ENCODE data around the gene IWS1. TPM values are rescaled to one million over a fixed set of nuclear protein-coding genes. Genes with fewer than 3 reads are reported as not detected.

IWS1 gene
- total RNA-seq, 1 experiment from 2014 or later: 46.6 TPM

DNA sequence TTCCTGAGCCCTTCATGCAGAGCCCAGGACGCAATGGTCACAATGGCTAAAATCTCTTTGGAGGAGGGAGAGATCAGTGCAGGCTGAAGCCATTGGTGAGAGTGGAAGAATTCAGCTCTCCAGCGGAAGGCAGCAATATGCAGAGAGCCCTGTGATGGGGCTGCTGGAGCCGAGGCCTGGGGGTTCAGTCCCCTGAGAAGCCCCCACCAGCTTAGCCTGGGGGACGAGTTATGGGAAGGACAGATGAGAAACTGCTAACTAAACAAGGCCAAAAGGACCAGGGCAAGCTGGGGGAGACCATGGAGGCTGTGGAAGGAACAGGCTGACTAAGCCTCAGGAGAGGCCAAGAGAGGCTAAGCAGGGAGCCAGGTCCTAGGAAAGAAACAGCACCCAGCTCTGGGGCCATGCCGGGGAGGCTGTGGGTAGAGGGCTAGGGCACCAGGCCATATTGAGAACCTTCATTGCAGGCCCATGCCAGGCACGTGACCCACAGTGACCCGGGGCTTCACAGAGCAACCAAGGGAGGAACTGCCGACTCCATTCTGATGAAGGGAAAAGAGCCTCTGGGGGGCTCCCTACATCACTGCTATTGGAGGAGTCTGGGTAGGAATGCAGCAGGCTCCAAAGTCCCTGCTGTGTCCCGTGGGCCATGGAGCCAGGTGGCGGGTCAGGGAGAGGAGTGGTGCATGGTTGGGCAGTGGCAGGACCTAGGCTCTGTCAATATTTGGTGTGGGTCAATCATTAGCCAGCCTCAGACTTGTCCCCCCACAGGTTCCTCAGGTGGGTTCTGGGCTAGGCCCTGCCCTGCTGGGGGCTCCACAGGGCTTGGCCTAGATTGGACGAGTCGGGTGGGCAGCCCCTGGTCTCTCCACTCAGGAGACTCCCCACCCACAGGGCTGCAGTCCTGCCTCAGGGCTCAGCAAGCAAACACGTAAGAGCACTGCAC is 88.2 kb downstream of the IWS1 start:
- TF ChIP-seq, protein P1, sequence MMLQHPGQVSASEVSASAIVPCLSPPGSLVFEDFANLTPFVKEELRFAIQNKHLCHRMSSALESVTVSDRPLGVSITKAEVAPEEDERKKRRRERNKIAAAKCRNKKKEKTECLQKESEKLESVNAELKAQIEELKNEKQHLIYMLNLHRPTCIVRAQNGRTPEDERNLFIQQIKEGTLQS (IDR thresholded peaks at IDR 0.05): no peak
- no peak for TF ChIP-seq FOSL1 (IDR thresholded peaks at IDR 0.05; ENCODE audit: low read depth)
- TF ChIP-seq TCF7L2 (IDR thresholded peaks at IDR 0.05; ENCODE audit: borderline replicate concordance, extremely low read depth, insufficient read depth, insufficient read length): no peak
- TF ChIP-seq CEBPB (IDR thresholded peaks at IDR 0.05; ENCODE audit: low read depth): no peak
- TF ChIP-seq EZH2phosphoT487 (IDR thresholded peaks at IDR 0.05; ENCODE audit: borderline replicate concordance): no peak
- no peak for TF ChIP-seq POLR2AphosphoS5 (IDR thresholded peaks at IDR 0.05; ENCODE audit: low read depth, low read length)
- no peak for TF ChIP-seq RAD21 (IDR thresholded peaks at IDR 0.05; ENCODE audit: low read depth)
- RAD21 ChIA-PET (ENCODE audit: low non-redundant PET in 1 of 2, low total read pairs in 2 of 2, uncharacterized antibody in 2 of 2, unreplicated experiment in 2 of 2): no interaction called here
- Histone ChIP-seq H3K79me2 (ENCODE audit: insufficient read depth, low read length) (no peaks in the 10 kb centered on the region), H3K9me2 (ENCODE audit: insufficient read depth) (no peaks in the 10 kb centered on the region), H3K4me3 (replicated peaks in 1 of 2; ENCODE audit: low read depth in 1 of 2, low read length in 2 of 2) (no peak overlapping the region), H3K9ac (ENCODE audit: low read length) (no peak overlapping the region), H4K20me1 (ENCODE audit: insufficient read depth) (no peaks in the 10 kb centered on the region), H3K4me2 (ENCODE audit: low read length) (no peak overlapping the region), H3K4me1 (ENCODE audit: control insufficient read depth in 1 of 2, insufficient read depth in 2 of 2, low read length in 2 of 2) (no peaks in the 10 kb centered on the region), H2AFZ (ENCODE audit: low read depth, low read length, poor library complexity, severe bottlenecking) (no peak overlapping the region), H3K27ac (ENCODE audit: low read depth, low read length) (no peak overlapping the region), H3K9me3 (ENCODE audit: control insufficient read depth in 1 of 2, insufficient read depth in 1 of 2, low read depth in 1 of 2, low read length in 2 of 2) (no peaks in the 10 kb centered on the region), H3K36me3 (ENCODE audit: control insufficient read depth in 1 of 2, insufficient read depth in 2 of 2, low read length in 2 of 2) (no peaks in the 10 kb centered on the region), H3K27me3 (ENCODE audit: insufficient read depth, low read length) (no peaks in the 10 kb centered on the region)
- POLR2A ChIA-PET: no interaction called here
- no peak for ATAC-seq
- CTCF ChIA-PET: no interaction called here
- BruUV-seq (replicated peaks): no TSS peak
- DNase-seq (ENCODE audit: low read depth, low spot score): no peak
- intact Hi-C loops (cut with micrococcal nuclease): no loop called here

DNA sequence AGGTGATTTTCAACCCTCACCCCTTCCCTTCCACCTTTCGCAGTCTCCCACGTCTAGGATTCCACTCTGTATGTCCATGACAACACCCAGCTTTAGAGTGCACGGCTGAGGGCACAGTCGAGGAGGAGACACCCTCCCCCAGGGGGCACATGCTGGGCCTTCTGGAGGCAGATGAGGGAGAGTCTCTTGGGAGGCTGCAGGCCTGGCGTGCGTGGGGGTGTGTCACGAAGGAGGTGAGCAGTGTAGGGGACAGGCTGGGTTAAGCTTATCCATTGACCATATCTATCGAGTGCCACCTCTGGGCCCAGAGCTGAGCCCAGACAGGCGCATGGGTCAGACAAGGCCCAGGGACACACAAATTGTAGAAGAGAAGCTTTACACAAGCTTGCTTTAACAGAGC is 89.2 kb downstream of the IWS1 start:
- Histone ChIP-seq H3K4me3 (replicated peaks in 1 of 2; ENCODE audit: low read depth in 1 of 2, low read length in 2 of 2) (no peak overlapping the region), H3K9me3 (ENCODE audit: control insufficient read depth in 1 of 2, insufficient read depth in 1 of 2, low read depth in 1 of 2, low read length in 2 of 2) (no peaks in the 10 kb centered on the region), H3K27me3 (ENCODE audit: insufficient read depth, low read length) (no peaks in the 10 kb centered on the region), H3K27ac (ENCODE audit: low read depth, low read length) (no peak overlapping the region), H3K4me1 (ENCODE audit: control insufficient read depth in 1 of 2, insufficient read depth in 2 of 2, low read length in 2 of 2) (no peaks in the 10 kb centered on the region), H3K36me3 (ENCODE audit: control insufficient read depth in 1 of 2, insufficient read depth in 2 of 2, low read length in 2 of 2) (no peaks in the 10 kb centered on the region), H2AFZ (ENCODE audit: low read depth, low read length, poor library complexity, severe bottlenecking) (no peak overlapping the region), H3K9me2 (ENCODE audit: insufficient read depth) (no peaks in the 10 kb centered on the region), H3K9ac (ENCODE audit: low read length) (no peak overlapping the region), H3K4me2 (ENCODE audit: low read length) (no peak overlapping the region), H4K20me1 (ENCODE audit: insufficient read depth) (no peaks in the 10 kb centered on the region), H3K79me2 (ENCODE audit: insufficient read depth, low read length) (no peaks in the 10 kb centered on the region)
- ChIA-PET POLR2A (no interaction called here), RAD21 (ENCODE audit: low non-redundant PET in 1 of 2, low total read pairs in 2 of 2, uncharacterized antibody in 2 of 2, unreplicated experiment in 2 of 2) (no interaction called here), CTCF (no interaction called here)
- no TSS peak for BruUV-seq (replicated peaks)
- DNase-seq (ENCODE audit: low read depth, low spot score) (no peak), ATAC-seq (no peak)
- intact Hi-C loops (cut with micrococcal nuclease): no loop called here
- TF ChIP-seq FOSL1 (IDR thresholded peaks at IDR 0.05; ENCODE audit: low read depth): no peak
- no peak for TF ChIP-seq EZH2phosphoT487 (IDR thresholded peaks at IDR 0.05; ENCODE audit: borderline replicate concordance)
- no peak for TF ChIP-seq ZFX (IDR thresholded peaks at IDR 0.05)
- TF ChIP-seq ELF1 (IDR thresholded peaks at IDR 0.05; ENCODE audit: borderline replicate concordance, low read depth): no peak
- TF ChIP-seq SIN3A (IDR thresholded peaks at IDR 0.05; ENCODE audit: low read depth): no peak
- TF ChIP-seq, protein P2, sequence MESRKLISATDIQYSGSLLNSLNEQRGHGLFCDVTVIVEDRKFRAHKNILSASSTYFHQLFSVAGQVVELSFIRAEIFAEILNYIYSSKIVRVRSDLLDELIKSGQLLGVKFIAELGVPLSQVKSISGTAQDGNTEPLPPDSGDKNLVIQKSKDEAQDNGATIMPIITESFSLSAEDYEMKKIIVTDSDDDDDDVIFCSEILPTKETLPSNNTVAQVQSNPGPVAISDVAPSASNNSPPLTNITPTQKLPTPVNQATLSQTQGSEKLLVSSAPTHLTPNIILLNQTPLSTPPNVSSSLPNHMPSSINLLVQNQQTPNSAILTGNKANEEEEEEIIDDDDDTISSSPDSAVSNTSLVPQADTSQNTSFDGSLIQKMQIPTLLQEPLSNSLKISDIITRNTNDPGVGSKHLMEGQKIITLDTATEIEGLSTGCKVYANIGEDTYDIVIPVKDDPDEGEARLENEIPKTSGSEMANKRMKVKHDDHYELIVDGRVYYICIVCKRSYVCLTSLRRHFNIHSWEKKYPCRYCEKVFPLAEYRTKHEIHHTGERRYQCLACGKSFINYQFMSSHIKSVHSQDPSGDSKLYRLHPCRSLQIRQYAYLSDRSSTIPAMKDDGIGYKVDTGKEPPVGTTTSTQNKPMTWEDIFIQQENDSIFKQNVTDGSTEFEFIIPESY (IDR thresholded peaks at IDR 0.05; ENCODE audit: extremely low read depth, insufficient replicate concordance, low read length): no peak

Measured in HCT116 (cell line).